ENCODE measurements around the gene NOL11.

- no peak for TF ChIP-seq CTCF (conservative IDR thresholded peaks at IDR 0.05; ENCODE audit: low read length)
- TF ChIP-seq EZH2phosphoT487 (IDR thresholded peaks at IDR 0.05; ENCODE audit: borderline replicate concordance, low read depth, low read length): no peak
Observed at GRCh38 chr17:67746704-67747571, 29.2 kb downstream of the NOL11 start.
